HG03342 (cell line): Measurements from ENCODE around the gene MYLK.

Source experiments
- ATAC-seq: cut with Tn5 transposase; IDR thresholded peaks from one replicate; pipeline ENCODE4 v1.9.1; 2021; ENCODE audit warnings: mild to moderate bottlenecking, moderate library complexity; ENCODE audit not compliant: unreplicated experiment

MYLK gene

GRCh38 chr3:123568034-123568433, 316.1 kb downstream of the MYLK start:
- no peak for ATAC-seq

- no peak for ATAC-seq
Observed at GRCh38 chr3:123564056-123564455, 320.1 kb downstream of the MYLK start.

GRCh38 chr3:123562547-123562946, 321.6 kb downstream of the MYLK start:
- no peak for ATAC-seq

- ATAC-seq = no peak
Observed at GRCh38 chr3:123561188-123561587, 322.9 kb downstream of the MYLK start.
